Right lobe of liver (tissue), 6 donors: ENCODE data around the gene AGO1. TPM values are rescaled to one million over a fixed set of nuclear protein-coding genes. Genes with fewer than 3 reads are reported as not detected.

ENCODE experiments used
- ATAC-seq, 4 donors: fragments of 200-7000 bp; cut with Tn5 transposase; one replicate each; pipeline ENCODE4 v1.9.1; 2020; ENCODE audit warnings: mild to moderate bottlenecking in 4 of 4, moderate library complexity in 4 of 4
- DNase-seq, 3 donors: peaks; one replicate each; pipeline ENCODE4 v3.0.0-alpha.2; 2020
- H3K27ac ChIP-seq, 3 donors: fragments of 200-600 bp; one replicate each; pipeline ENCODE4 v1.8.0; 2022
- H3K27me3 ChIP-seq, 2 donors: fragments of 200-600 bp; one replicate each; pipeline ENCODE4 v1.8.0; 2022
- H3K36me3 ChIP-seq, 4 donors: fragments of 200-600 bp; sonication (generic) in 1 of 4; one replicate each; pipeline versions ENCODE4 v1.5.1 to v1.8.0; 2017 to 2022; ENCODE audit warnings: control low read depth in 1 of 4
- H3K4me1 ChIP-seq, 4 donors: fragments of 200-600 bp; sonication (generic) in 1 of 4; one replicate each; pipeline versions ENCODE4 v1.5.1 to v1.8.0; 2017 to 2022; ENCODE audit warnings: control low read depth in 1 of 4
- H3K4me3 ChIP-seq, 3 donors: fragments of 200-600 bp; one replicate each; pipeline ENCODE4 v1.8.0; 2022
- H3K9me3 ChIP-seq, 4 donors: fragments of 200-600 bp; sonication (generic) in 1 of 4; one replicate each; pipeline versions ENCODE4 v1.5.1 to v1.8.0; 2017 to 2022; ENCODE audit warnings: control low read depth in 1 of 4
- CTCF ChIP-seq, 4 donors: fragments of 200-600 bp in 3 of 4; fragments of 450-650 bp in 1 of 4; IDR thresholded peaks; one replicate each; pipeline versions ENCODE4 v1.5.1 to v1.8.0; 2016 to 2022; ENCODE audit warnings: antibody characterized with exemption in 4 of 4, mild to moderate bottlenecking in 2 of 4
- POLR2A ChIP-seq: fragments of 450-650 bp; IDR thresholded peaks from one replicate; pipeline ENCODE4 v1.6.1; 2017; ENCODE audit warnings: antibody characterized with exemption, mild to moderate bottlenecking
- WGBS: methylation state at CpG from one replicate; pipeline ENCODE4 v1.1.6; 2018; ENCODE audit warnings: low coverage, low lambda C conversion rate; ENCODE audit not compliant: insufficient coverage; ENCODE audit errors: missing lambda C conversion rate; 5-methylcytosine and 5-hydroxymethylcytosine counted together
- intact Hi-C, 2 donors: fragments of 100-400 bp; cut with DNase I; formaldehyde crosslinking; loops; one replicate each; pipeline versions ENCODE4 v1.11.2 to v1.14.1; 2022
- total RNA-seq, 6 experiments: library from RNA; depleted of rRNA in 2 of 6; stranded (reverse); fragments of >200 nt in 2 of 6; fragmentation: NEBNext Ultra II Directional in 3 of 6; extraction: Animal tissue kit (Norgen Biotek cat#: 25700) in 3 of 6; gene quantifications; one replicate each; pipeline versions ENCODE4 v1.1.0 to v1.2.4, GENCODE V29; 2016 to 2023
- donor health status: DM: no; HTN: yes; CAD: no.
- donor health status: DM: no; HTN: no; CAD: no.
- donor health status: DM: no; HTN: no; CAD: no.
- donor health status: DM: no; HTN: yes; CAD: no.
- donor health status: DM: no; HTN: yes; CAD: no.

AGO1 gene
- total RNA-seq, 6 experiments from 2014 or later: 8.7 to 11.2 (median 10.5) TPM

DNA sequence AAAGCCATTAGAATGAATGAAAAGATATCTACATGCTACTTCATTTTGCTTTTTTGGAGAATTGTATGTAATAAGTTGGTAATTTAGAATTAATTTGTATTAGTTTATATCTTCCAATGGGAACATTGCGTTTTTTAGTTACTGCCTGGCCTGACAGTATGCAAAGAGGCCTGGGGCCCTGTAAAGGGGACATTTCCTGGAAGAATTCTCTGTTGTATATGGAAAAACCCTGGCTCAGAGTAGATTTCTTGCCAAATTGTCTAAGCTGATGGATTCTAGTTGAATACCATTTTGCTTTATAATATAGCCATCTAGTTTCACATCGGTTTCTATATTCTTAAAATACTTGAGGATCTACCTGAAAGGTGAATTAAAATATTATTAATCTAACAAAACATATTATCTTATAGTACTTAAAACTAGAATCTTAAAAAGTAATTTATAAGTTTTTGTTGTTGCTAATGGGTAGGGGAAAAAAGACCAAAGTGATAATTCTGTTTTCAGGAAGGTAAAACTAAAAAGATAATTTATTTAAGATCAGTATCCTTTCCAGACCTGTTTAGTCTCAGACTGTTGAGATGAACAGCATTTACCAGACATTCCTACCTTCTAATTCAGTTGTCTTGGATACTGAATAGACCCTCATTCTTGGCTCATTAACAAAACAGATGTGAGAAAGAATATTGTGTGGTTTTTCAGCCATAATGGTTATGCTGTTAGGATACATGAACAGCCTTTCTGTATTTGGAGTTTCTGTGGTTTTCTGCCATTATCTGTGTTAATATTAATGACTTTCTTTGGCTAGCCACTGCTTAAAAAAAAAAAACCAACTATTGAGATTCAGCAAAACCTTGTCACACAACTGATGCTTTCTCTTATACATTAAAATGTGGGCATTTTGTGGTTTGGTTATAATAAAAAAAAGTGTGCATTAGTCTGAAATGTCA lies 52.7 kb downstream of the AGO1 start:
- ATAC-seq (no peak), DNase-seq (no peak)
- H3K36me3 ChIP-seq: no peaks in the 10 kb centered on the region
- H3K9me3 ChIP-seq: no peaks in the 10 kb centered on the region
- no peaks in the 10 kb centered on the region for H3K27me3 ChIP-seq
- 78% methylated on average over 2 of the region's 2 CpGs for WGBS
- TF ChIP-seq CTCF (IDR thresholded peaks at IDR 0.05) (no peak), POLR2A (no peak)
- no peak overlapping the region for H3K4me3 ChIP-seq
- H3K4me1 ChIP-seq: peaks cover 0 to 35% (median 6%) of the 10 kb centered on the region in 4 donors
- no peak overlapping the region for H3K27ac ChIP-seq
- intact Hi-C loops: no loop called here

GRCh38 chr1:35936838-35937237 lies 53.8 kb downstream of the AGO1 start:
- H3K4me3 ChIP-seq: no peak overlapping the region
- no peak overlapping the region for H3K27ac ChIP-seq
- ATAC-seq (no peak), DNase-seq (no peak)
- 74% methylated on average over 3 of the region's 3 CpGs for WGBS
- intact Hi-C loops: no loop called here
- no peaks in the 10 kb centered on the region for H3K27me3 ChIP-seq
- TF ChIP-seq POLR2A (no peak), CTCF (IDR thresholded peaks at IDR 0.05) (no peak)
- H3K9me3 ChIP-seq: no peaks in the 10 kb centered on the region
- H3K36me3 ChIP-seq: no peaks in the 10 kb centered on the region
- H3K4me1 ChIP-seq: peaks cover 0 to 33% (median 5%) of the 10 kb centered on the region in 4 donors

- no peaks in the 10 kb centered on the region for H3K9me3 ChIP-seq
- H3K36me3 ChIP-seq: no peaks in the 10 kb centered on the region
- 100% methylated on average over 3 of the region's 3 CpGs for WGBS
- peaks cover 0 to 9% (median 0%) of the 10 kb centered on the region in 4 donors for H3K4me1 ChIP-seq
- TF ChIP-seq CTCF (IDR thresholded peaks at IDR 0.05) (no peak), POLR2A (no peak)
- ATAC-seq (no peak), DNase-seq (no peak)
- H3K27ac ChIP-seq: no peak overlapping the region
- H3K4me3 ChIP-seq: no peak overlapping the region
- intact Hi-C loops: no loop called here
- no peaks in the 10 kb centered on the region for H3K27me3 ChIP-seq
These were observed 56.5 kb downstream of the AGO1 start for GRCh38 chr1:35939484-35939883.

- Histone ChIP-seq H3K4me3 (no peak overlapping the region), H3K36me3 (no peaks in the 10 kb centered on the region), H3K9me3 (no peaks in the 10 kb centered on the region), H3K27ac (no peak overlapping the region), H3K27me3 (no peaks in the 10 kb centered on the region), H3K4me1 (no peaks in the 10 kb centered on the region)
- DNase-seq: no peak
- 58% methylated on average over 2 of the region's 2 CpGs for WGBS
- no peak for TF ChIP-seq CTCF (IDR thresholded peaks at IDR 0.05)
- intact Hi-C loops: no loop called here
- ATAC-seq: no peak
These were observed 62.3 kb downstream of the AGO1 start for GRCh38 chr1:35945327-35945726.
